Measurements from ENCODE around the gene ETS1.

GRCh38 chr11:128422576-128423370 lies 164.6 kb downstream of the ETS1 start:
- no peak for TF ChIP-seq CTCF (IDR thresholded peaks at IDR 0.05)
- no peak for TF ChIP-seq POLR2A (IDR thresholded peaks at IDR 0.05)

Data from heart left ventricle (tissue), 13 donors.